ENCODE results near the gene OBSCN. TPM values are rescaled to one million over a fixed set of nuclear protein-coding genes. Genes with fewer than 3 reads are reported as not detected.

The OBSCN gene
- total RNA-seq, 1 experiment from 2014 or later = 33.3 TPM

DNA sequence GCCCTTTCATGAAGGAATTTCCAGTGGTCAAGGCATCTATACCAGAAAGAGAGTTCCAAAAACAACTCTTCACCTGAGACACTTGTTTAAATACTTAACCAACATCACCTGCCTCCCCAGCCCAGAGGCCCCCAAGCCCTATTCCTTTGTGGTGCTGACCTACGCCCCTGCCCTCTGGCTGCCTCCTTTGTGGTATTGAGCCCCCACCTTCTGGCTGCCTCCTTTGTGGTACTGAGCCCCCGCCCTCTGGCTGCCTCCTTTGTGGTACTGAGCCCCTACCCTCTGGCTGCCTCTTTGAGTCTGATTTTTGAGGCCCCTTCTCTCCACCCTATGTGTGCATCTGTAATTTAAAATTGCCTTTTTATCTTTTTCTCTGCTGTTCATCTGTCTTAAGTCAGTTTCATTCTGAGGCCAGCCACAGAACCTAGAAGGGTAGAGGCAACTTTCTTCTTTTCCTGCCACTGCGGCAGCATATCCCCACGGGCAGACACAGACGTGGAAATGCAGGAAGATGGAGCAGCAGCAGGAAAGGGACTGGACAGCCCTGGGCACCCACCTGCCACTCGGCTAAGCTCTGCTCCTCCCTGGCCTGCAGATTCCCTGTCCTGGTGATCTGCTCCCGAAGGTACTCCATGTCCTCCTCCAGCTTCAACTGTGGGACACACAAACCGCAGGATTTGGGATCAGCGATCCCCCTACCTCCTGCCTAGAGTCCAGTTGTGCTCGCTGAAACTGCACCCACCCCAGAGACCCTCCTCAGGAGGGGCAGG lies 205.6 kb downstream of the OBSCN start:
- Histone ChIP-seq H3K56ac (ENCODE audit: insufficient read length, low read depth, low read length) (no peak overlapping the region), H4K91ac (ENCODE audit: insufficient read length, low read depth, low read length) (no peak overlapping the region), H3K4me2 (ENCODE audit: insufficient read depth, insufficient read length, low read length) (no peak overlapping the region), H2AFZ (ENCODE audit: low read length) (no peak overlapping the region), H3K4ac (ENCODE audit: low read depth, low read length) (no peak overlapping the region), H3K23me2 (ENCODE audit: insufficient read length, low read depth, low read length, poor library complexity, severe bottlenecking) (no peaks in the 10 kb centered on the region), H2BK120ac (ENCODE audit: low read depth, low read length, poor library complexity, severe bottlenecking) (no peak overlapping the region), H4K8ac (replicated peaks; ENCODE audit: insufficient read length, low read depth, low read length) (no peak overlapping the region), H2BK5ac (ENCODE audit: insufficient read length, low read length) (no peak overlapping the region), H3K9ac (ENCODE audit: extremely low read depth, insufficient read length, low read length) (no peak overlapping the region), H3K23ac (ENCODE audit: insufficient read length, low read depth, low read length) (no peak overlapping the region), H2BK20ac (ENCODE audit: low read depth, low read length, poor library complexity, severe bottlenecking) (no peak overlapping the region), H4K20me1 (ENCODE audit: control insufficient read depth, insufficient read depth, insufficient read length) (peaks cover 2% of the 10 kb centered on the region), H2BK12ac (ENCODE audit: insufficient read length, low read depth, low read length) (no peak overlapping the region), H3T11ph (ENCODE audit: low read length) (no peak overlapping the region), H3K18ac (ENCODE audit: insufficient read length, low read depth, low read length) (no peak overlapping the region), H4K5ac (ENCODE audit: insufficient read length, low read depth, low read length) (no peak overlapping the region), H3K4me1 (ENCODE audit: insufficient read depth, low read length) (no peaks in the 10 kb centered on the region), H3K27me3 (ENCODE audit: insufficient read depth, low read length) (peaks cover 19% of the 10 kb centered on the region; the same call in 1 of the 2 replicates), H3K79me2 (ENCODE audit: insufficient read depth, low read length) (no peaks in the 10 kb centered on the region), H3K9me3 (ENCODE audit: control insufficient read depth, low read depth, low read length) (no peaks in the 10 kb centered on the region), H2AK5ac (ENCODE audit: insufficient read length, low read length) (no peak overlapping the region), H3K27ac (ENCODE audit: insufficient read length, low read depth, low read length) (no peak overlapping the region), H3K14ac (ENCODE audit: insufficient read depth, low read length) (no peak overlapping the region), H3K79me1 (ENCODE audit: insufficient read depth, low read depth, low read length, poor library complexity, severe bottlenecking) (no peaks in the 10 kb centered on the region), H2BK15ac (ENCODE audit: low read depth, low read length) (no peak overlapping the region)
- no peak for DNase-seq
- Mint-ChIP-seq H3K4me1 (peaks cover 17 to 21% of the 10 kb centered on the region in 2 experiments), H3K4me3 (no peak overlapping the region), H3K9me3 (no peaks in the 10 kb centered on the region), H3K27me3 (ENCODE audit: low read depth) (peaks cover 50% of the 10 kb centered on the region), H3K27ac (no peak overlapping the region), H3K36me3 (ENCODE audit: insufficient read depth in 1 of 3, low read depth in 3 of 3) (peaks cover 3 to 10% (median 3%) of the 10 kb centered on the region in 3 experiments; a peak in 6 of 7 replicates)
- TF ChIP-seq, protein P1, sequence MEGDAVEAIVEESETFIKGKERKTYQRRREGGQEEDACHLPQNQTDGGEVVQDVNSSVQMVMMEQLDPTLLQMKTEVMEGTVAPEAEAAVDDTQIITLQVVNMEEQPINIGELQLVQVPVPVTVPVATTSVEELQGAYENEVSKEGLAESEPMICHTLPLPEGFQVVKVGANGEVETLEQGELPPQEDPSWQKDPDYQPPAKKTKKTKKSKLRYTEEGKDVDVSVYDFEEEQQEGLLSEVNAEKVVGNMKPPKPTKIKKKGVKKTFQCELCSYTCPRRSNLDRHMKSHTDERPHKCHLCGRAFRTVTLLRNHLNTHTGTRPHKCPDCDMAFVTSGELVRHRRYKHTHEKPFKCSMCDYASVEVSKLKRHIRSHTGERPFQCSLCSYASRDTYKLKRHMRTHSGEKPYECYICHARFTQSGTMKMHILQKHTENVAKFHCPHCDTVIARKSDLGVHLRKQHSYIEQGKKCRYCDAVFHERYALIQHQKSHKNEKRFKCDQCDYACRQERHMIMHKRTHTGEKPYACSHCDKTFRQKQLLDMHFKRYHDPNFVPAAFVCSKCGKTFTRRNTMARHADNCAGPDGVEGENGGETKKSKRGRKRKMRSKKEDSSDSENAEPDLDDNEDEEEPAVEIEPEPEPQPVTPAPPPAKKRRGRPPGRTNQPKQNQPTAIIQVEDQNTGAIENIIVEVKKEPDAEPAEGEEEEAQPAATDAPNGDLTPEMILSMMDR (conservative IDR thresholded peaks at IDR 0.05) = no peak
- whole genome bisulfite sequencing (ENCODE audit: extremely low coverage, insufficient read length, low lambda C conversion rate) = no CpG with 5 or more reads among the region's 10 CpGs

Data from H9 (cell line).